H1 (cell line): Measurements from ENCODE around the gene NLGN4X. TPM values are rescaled to one million over a fixed set of nuclear protein-coding genes. Genes with fewer than 3 reads are reported as not detected.

Experiments used
- CHD1 ChIP-seq: IDR thresholded peaks from 2 replicates; pipeline ENCODE4 v1.6.1; 2012; ENCODE audit warnings: low read depth, low read length, improper control_type of control experiment
- CHD7 ChIP-seq: fragments of 300-600 bp; sonication (generic); IDR thresholded peaks from 2 replicates; pipeline ENCODE4 v1.7.1; 2012; ENCODE audit warnings: low read length, moderate library complexity, mild to moderate bottlenecking, inconsistent platforms; ENCODE audit not compliant: insufficient replicate concordance
- HDAC6 ChIP-seq: IDR thresholded peaks from one replicate; pipeline ENCODE4 v1.7.1; 2012; ENCODE audit warnings: low read depth, mild to moderate bottlenecking, inconsistent platforms, low read length, moderate library complexity
- JUND ChIP-seq: IDR thresholded peaks from 2 replicates; pipeline ENCODE4 v1.6.1; 2011; ENCODE audit warnings: mild to moderate bottlenecking, improper control_type of control experiment, low read length
- KDM1A ChIP-seq: fragments of 200-600, 300-600 bp; sonication (generic); IDR thresholded peaks from 2 replicates; pipeline ENCODE4 v1.7.1; 2016; ENCODE audit warnings: mild to moderate bottlenecking, low read length, borderline replicate concordance
- POLR2A ChIP-seq, 2 experiments: IDR thresholded peaks; 1 replicate in 1 of 2; 2 replicates in 1 of 2; pipeline ENCODE4 v1.6.1; 2011; ENCODE audit warnings: low read depth in 2 of 2, low read length in 2 of 2, mild to moderate bottlenecking in 2 of 2; ENCODE audit errors: control extremely low read depth in 1 of 2
- POLR2AphosphoS5 ChIP-seq: IDR thresholded peaks from 2 replicates; pipeline ENCODE4 v1.6.1; 2011; ENCODE audit warnings: low read depth, low read length
- POU5F1 ChIP-seq: IDR thresholded peaks from 2 replicates; pipeline ENCODE4 v1.6.1; 2011; ENCODE audit warnings: low read depth, mild to moderate bottlenecking, low read length, moderate library complexity
- RBBP5 ChIP-seq: IDR thresholded peaks from 2 replicates; pipeline ENCODE4 v1.7.1; 2012; ENCODE audit warnings: low read depth, mild to moderate bottlenecking, inconsistent platforms, low read length, moderate library complexity, borderline replicate concordance
- RFX5 ChIP-seq: IDR thresholded peaks from 2 replicates; pipeline ENCODE4 v1.6.1; 2011; ENCODE audit warnings: low read depth, low read length, improper control_type of control experiment, borderline replicate concordance
- SUZ12 ChIP-seq: fragments of 200-600 bp; sonication (generic); IDR thresholded peaks from 2 replicates; pipeline ENCODE4 v1.6.1; 2012; ENCODE audit warnings: mild to moderate bottlenecking, inconsistent platforms, low read length, moderate library complexity, mixed read lengths
- TAF7 ChIP-seq: optimal IDR thresholded peaks from 2 replicates; pipeline ENCODE3; 2011; ENCODE audit warnings: low read depth, mild to moderate bottlenecking, inconsistent platforms, low read length, moderate library complexity, borderline replicate concordance
- polyA plus RNA-seq, 7 experiments: library from polyadenylated mRNA; depleted of rRNA in 3 of 7; stranded (reverse) in 5 of 7; unstranded in 2 of 7; fragments of >200 nt in 5 of 7; fragments of 200-250 nt in 2 of 7; gene quantifications; 1 replicate in 5 of 7; 2 replicates in 1 of 7; 4 replicates in 1 of 7; pipeline versions ENCODE4 v1.2.1 to v1.2.3, GENCODE V29; 2011 to 2013; ENCODE audit warnings: missing spikeins in 2 of 7, mixed read lengths in 2 of 7
- total RNA-seq: library from RNA; stranded (reverse); fragmentation: NEBNext Ultra II Directional; extraction: Animal tissue kit (Norgen Biotek cat#: 25700); gene quantifications from 2 replicates; pipeline ENCODE4 v1.2.1, GENCODE V29; 2021

The NLGN4X gene
- total and polyA plus RNA-seq, 2 of the 8 experiments (the other 6 are each of a cell fraction or from before 2014, with no cell fraction given): 104 to 124 TPM

- TF ChIP-seq CHD7 (no peak), RFX5 (no peak), POU5F1 (no peak), TAF7 (no peak), RBBP5 (no peak), KDM1A (no peak), JUND (no peak), HDAC6 (no peak), POLR2AphosphoS5 (no peak), POLR2A (IDR thresholded peaks at IDR 0.05; ENCODE audit: control extremely low read depth in 1 of 2, low read depth in 2 of 2, low read length in 2 of 2) (no peak), CHD1 (no peak), SUZ12 (no peak)
These were observed 229.8 kb downstream of the NLGN4X start (continued) for GRCh38 chrX:5998901-5999300.
